IPS-18a (cell line): ENCODE measurements around the gene UTS2B.
"Not testable (repeated sequence)": the region's sequence is repeated elsewhere in the genome, so short reads cannot be mapped to it uniquely, and the experiment has no call there.

Source experiments
- H3K27ac ChIP-seq: one replicate; pipeline ENCODE4 v1.5.1; 2013; ENCODE audit warnings: low read length
- H3K27me3 ChIP-seq: one replicate; pipeline ENCODE4 v1.6.1; 2013; ENCODE audit warnings: mild to moderate bottlenecking, low read length; ENCODE audit not compliant: control insufficient read depth, insufficient read depth
- H3K36me3 ChIP-seq: one replicate; pipeline ENCODE4 v1.6.1; 2013; ENCODE audit warnings: low read depth, low read length; ENCODE audit not compliant: control insufficient read depth
- H3K4me1 ChIP-seq: one replicate; pipeline ENCODE4 v1.6.1; 2013; ENCODE audit warnings: low read depth, low read length; ENCODE audit not compliant: control insufficient read depth
- H3K4me3 ChIP-seq: one replicate; pipeline ENCODE4 v1.5.1; 2013; ENCODE audit warnings: low read length
- H3K9ac ChIP-seq: one replicate; pipeline ENCODE4 v1.6.1; 2013; ENCODE audit warnings: mild to moderate bottlenecking, low read length, moderate library complexity
- H3K9me3 ChIP-seq: one replicate; pipeline ENCODE4 v1.6.1; 2013; ENCODE audit warnings: low read depth, low read length; ENCODE audit not compliant: control insufficient read depth

UTS2B gene

GRCh38 chr3:191296041-191296541 lies 34.2 kb downstream of the UTS2B start:
- H3K9me3 ChIP-seq, result no peaks in the 10 kb centered on the region
- H3K9ac ChIP-seq, result no peak overlapping the region
- H3K4me1 ChIP-seq, result no peaks in the 10 kb centered on the region
- no peak overlapping the region for H3K27ac ChIP-seq
- no peak overlapping the region for H3K4me3 ChIP-seq
- no peaks in the 10 kb centered on the region for H3K27me3 ChIP-seq
- no peaks in the 10 kb centered on the region for H3K36me3 ChIP-seq

GRCh38 chr3:191294291-191294690 lies 36.0 kb downstream of the UTS2B start:
- Histone ChIP-seq H3K27ac (no peak overlapping the region), H3K9ac (no peak overlapping the region), H3K27me3 (no peaks in the 10 kb centered on the region), H3K9me3 (no peaks in the 10 kb centered on the region), H3K36me3 (no peaks in the 10 kb centered on the region), H3K4me1 (no peaks in the 10 kb centered on the region), H3K4me3 (no peak overlapping the region)

- Histone ChIP-seq H3K27ac (no peak overlapping the region), H3K9me3 (no peaks in the 10 kb centered on the region)
These were observed 37.9 kb downstream of the UTS2B start for GRCh38 chr3:191292243-191293015.

GRCh38 chr3:191290311-191291025 lies 39.9 kb downstream of the UTS2B start:
- Histone ChIP-seq H3K27me3 (no peaks in the 10 kb centered on the region), H3K4me3 (no peak overlapping the region), H3K9ac (no peak overlapping the region), H3K36me3 (no peaks in the 10 kb centered on the region), H3K9me3 (no peaks in the 10 kb centered on the region), H3K4me1 (no peaks in the 10 kb centered on the region), H3K27ac (no peak overlapping the region)

More at GRCh38 chr3:191292243-191293015, 37.9 kb downstream of the UTS2B start:
- no peaks in the 10 kb centered on the region for H3K4me1 ChIP-seq
- H3K27me3 ChIP-seq, result no peaks in the 10 kb centered on the region
- no peak overlapping the region for H3K9ac ChIP-seq
- H3K4me3 ChIP-seq, result no peak overlapping the region
- H3K36me3 ChIP-seq, result no peaks in the 10 kb centered on the region

DNA sequence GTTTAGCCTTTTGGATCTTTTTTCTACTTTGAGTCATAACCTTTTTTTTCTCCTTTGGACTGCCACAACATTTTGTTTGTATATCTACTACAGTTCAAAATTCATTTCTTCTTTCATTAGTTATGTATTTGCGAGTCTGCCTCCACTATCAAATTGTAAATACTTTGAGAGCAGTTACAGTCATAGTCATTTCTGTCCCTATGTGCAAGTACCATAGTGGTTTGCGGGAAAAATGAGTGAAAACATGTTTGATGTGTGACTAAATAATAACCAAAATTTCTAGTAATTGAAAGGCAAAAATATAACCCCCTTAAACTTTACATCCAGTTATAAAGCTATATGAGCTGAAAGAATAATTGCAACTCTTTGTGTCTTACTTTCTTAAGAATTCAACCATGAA lies 46.9 kb downstream of the UTS2B start:
- Histone ChIP-seq H3K27ac (no peak overlapping the region), H3K4me1 (no peaks in the 10 kb centered on the region), H3K27me3 (no peaks in the 10 kb centered on the region), H3K4me3 (no peak overlapping the region), H3K9me3 (no peaks in the 10 kb centered on the region), H3K9ac (no peak overlapping the region), H3K36me3 (no peaks in the 10 kb centered on the region)

DNA sequence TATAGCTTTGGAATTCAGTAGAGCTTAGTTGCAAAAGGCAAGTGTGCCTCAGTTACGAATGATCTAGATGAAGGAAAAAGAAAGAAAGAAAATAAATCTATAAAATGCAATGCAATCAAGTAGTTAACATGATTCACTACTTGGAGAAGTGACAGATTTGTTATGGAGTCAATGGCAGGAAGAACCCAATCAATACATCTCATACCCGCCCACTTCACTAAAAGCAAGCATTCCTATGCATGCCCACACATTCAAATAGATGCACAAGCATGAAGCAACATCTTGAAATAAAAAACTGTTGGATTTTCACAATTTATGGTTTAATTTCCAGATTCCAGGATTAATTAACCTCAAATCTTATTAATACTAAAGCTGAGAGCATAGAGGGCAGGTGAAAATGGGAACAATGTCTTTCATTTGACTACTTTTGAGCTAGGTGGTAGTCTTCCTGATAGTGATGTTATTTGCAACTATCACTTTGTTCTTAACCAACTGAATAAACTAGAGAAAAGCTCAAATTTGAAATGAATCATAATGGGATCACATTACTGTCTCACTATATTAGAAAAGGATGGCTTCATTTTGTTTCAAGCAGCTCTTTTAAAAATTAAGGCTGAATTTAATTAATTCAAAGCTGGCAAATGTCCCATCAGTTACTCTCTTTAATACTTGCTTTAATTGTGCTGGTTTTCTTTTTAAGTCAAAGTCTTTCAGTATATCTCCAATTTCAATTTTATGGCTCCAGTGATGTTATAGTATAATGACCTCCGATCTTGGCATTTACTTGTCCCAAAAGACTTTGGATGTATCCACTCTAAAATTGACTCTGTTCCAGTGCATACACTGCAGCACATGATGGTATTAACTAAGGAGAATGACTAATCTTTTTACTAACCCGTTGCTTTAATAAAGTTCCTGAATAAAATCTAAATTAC lies 47.8 kb downstream of the UTS2B start:
- Histone ChIP-seq H3K9me3 (no peaks in the 10 kb centered on the region), H3K27ac (no peak overlapping the region), H3K4me1 (no peaks in the 10 kb centered on the region), H3K4me3 (no peak overlapping the region), H3K36me3 (no peaks in the 10 kb centered on the region), H3K27me3 (no peaks in the 10 kb centered on the region), H3K9ac (no peak overlapping the region)

GRCh38 chr3:191280882-191281281 lies 49.4 kb downstream of the UTS2B start:
- no peak overlapping the region for H3K9ac ChIP-seq
- H3K36me3 ChIP-seq, result no peaks in the 10 kb centered on the region
- no peaks in the 10 kb centered on the region for H3K4me1 ChIP-seq
- no peak overlapping the region for H3K27ac ChIP-seq
- no peaks in the 10 kb centered on the region for H3K27me3 ChIP-seq
- H3K4me3 ChIP-seq, result no peak overlapping the region
- no peaks in the 10 kb centered on the region for H3K9me3 ChIP-seq

GRCh38 chr3:191280111-191280510 lies 50.2 kb downstream of the UTS2B start:
- H3K4me1 ChIP-seq, result no peaks in the 10 kb centered on the region
- no peaks in the 10 kb centered on the region for H3K36me3 ChIP-seq
- no peak overlapping the region for H3K9ac ChIP-seq
- H3K4me3 ChIP-seq, result no peak overlapping the region
- no peak overlapping the region for H3K27ac ChIP-seq
- no peaks in the 10 kb centered on the region for H3K27me3 ChIP-seq
- no peaks in the 10 kb centered on the region for H3K9me3 ChIP-seq

GRCh38 chr3:191275751-191276150 lies 54.6 kb downstream of the UTS2B start:
- Histone ChIP-seq H3K4me3 (no peak overlapping the region), H3K9me3 (no peaks in the 10 kb centered on the region), H3K27me3 (no peaks in the 10 kb centered on the region), H3K36me3 (no peaks in the 10 kb centered on the region), H3K27ac (no peak overlapping the region), H3K4me1 (no peaks in the 10 kb centered on the region), H3K9ac (no peak overlapping the region)

- H3K27me3 ChIP-seq, H3K36me3 ChIP-seq, H3K4me3 ChIP-seq, H3K4me1 ChIP-seq, H3K9ac ChIP-seq, H3K27ac ChIP-seq, H3K9me3 ChIP-seq: not testable (repeated sequence)
These were observed 55.1 kb downstream of the UTS2B start for GRCh38 chr3:191275244-191275643.
